Activated T-cell treated with anti-CD3 and anti-CD28 coated beads for 1 hour (primary cell): ENCODE results near the gene ESRRB.

Experiments used
- DNase-seq: peaks from one replicate; pipeline ENCODE4 v3.0.0-alpha.2; 2020; ENCODE audit warnings: low read depth

ESRRB gene

DNA sequence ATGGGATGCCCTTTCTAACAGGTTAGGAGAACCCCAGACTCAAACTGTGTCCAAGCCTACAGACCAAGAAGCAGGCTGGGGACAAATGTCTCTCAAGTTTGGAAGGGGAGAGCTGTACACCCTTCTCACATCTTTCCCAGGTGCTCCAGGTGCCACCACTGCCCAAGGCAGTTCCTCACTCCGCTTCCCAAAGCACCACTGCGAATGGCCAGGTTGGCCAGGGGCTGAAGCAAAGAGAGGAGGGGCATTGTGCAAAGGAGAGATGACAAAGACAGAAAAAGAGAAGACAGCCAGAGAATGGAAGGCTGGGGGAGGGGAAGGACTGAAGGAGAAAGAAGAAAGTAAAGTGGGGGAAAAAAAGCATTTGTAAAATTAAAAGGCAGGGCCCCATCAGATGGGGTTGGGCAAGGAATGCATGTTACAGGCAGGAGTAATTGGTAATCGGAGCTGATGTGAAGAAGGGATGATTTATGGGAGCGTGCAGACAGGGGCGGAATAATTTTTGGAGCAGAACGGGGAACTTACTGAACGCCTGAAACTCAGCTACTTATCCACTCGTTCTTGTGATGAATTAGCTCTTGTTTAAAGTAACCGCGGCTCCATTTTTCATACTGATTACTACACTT is 165.8 kb downstream of the ESRRB start:
- no peak for DNase-seq

DNA sequence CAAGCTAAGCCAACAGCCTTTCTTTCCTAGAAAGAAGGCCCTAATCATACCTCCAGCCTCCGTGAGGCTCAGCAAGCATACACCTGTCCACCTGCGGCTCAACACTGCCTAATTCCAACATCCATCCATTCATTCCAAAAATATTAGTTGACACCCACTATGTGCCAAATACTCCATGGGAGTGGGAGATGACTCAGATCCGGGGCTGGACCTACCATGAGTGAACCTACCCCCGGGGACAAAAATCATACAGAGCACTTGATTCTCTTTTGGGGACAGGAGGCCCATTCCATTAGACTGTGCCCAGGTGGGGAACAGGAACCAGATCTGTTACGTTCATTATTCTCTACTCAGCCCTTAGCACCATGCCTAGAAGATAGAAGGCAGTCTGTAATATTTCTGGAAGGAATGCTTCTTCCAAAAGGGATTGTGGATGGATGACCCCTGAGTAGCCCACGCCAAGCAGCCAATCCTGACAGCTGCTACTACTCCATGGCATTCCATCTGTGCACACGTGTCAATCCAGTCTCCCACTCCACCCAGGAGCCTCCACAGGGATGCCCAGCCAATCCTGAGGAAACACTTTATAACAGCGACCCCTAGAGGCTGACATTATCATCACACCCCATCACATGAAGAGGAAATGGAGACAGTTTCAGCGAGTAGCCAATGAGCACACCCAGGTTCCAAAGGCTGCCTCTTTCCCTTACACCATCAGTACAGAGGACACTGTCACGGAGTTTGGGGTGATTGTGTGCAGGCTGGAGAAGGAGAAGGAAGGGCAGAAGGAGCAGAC is 170.7 kb downstream of the ESRRB start:
- DNase-seq = no peak

DNA sequence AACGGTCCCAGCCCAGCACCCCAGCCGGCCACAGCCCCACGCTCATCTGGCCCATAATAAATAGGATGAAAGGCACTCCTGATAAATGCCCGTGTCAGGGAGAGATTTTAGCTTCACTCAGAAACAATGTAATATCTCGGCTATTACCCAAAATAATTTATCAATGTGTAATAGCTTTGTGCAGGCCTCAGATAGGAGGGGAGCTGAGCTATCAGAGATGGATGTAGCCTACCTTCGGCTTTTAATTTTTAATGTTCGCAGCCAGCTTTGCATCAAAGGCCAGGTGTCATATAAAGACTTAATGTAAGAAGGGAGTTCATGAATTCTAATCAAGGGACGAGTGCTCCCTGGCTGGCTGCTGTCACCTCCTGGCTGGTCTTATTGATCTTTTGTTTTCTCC is 171.9 kb downstream of the ESRRB start:
- no peak for DNase-seq

DNA sequence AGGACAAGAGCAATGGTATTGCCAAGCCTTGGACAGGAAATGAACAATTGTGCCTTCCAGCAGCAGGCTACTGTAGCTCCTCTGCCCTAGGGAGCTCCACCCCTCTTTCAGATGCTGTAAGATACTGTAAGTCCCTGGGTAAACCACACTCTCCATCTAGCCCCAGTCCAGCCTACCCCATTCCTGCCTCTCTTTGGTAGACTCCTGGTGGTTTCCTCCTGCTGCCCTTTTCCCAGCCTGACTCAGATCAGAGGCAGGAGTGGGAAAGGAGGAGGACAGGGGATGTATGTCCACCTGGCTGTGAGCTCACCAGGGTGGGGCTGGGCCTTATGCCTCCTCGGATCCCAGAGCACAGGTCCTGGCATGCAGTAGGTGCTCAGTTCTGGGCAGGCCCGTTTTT is 174.6 kb downstream of the ESRRB start:
- no peak for DNase-seq

DNA sequence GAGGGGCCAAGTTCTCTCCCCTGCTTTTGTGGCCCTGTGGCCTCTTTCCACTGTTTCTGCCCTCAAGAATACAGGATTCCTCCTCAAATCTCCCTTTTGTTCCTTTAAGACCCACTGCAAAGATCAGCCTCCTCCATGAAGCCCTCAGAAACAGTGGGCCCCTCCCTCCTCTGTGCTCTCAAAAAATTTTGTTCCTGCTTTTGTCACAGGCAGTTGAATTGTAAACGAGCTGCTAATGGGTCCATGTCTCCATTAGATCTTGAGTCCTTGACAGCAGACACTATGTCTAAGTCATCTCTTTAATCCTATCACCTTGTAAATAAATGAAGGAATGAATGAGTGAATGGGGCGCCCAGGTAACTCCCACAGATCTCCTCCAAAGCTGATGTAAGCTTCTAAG is 175.2 kb downstream of the ESRRB start:
- DNase-seq = no peak
